ENCODE data around the gene UNC93B1. TPM values are rescaled to one million over a fixed set of nuclear protein-coding genes. Genes with fewer than 3 reads are reported as not detected.

UNC93B1 gene
- total RNA-seq, 1 experiment from 2014 or later, result 71.2 TPM

GRCh38 chr11:68047437-68048290 is 43.8 kb upstream of the UNC93B1 start:
- intact Hi-C loops (cut with micrococcal nuclease; ENCODE audit: unreplicated experiment), result no loop called here
- Mint-ChIP-seq H3K36me3 (ENCODE audit: insufficient read depth, unreplicated experiment) (peaks cover 34% of the 10 kb centered on the region), H3K4me3 (ENCODE audit: low read depth, unreplicated experiment) (no peak overlapping the region), H3K27me3 (ENCODE audit: unreplicated experiment) (no peaks in the 10 kb centered on the region), H3K27ac (ENCODE audit: unreplicated experiment) (no peak overlapping the region), H3K4me1 (ENCODE audit: low read depth, unreplicated experiment) (no peaks in the 10 kb centered on the region), H3K9me3 (ENCODE audit: low read depth, unreplicated experiment) (no peaks in the 10 kb centered on the region)
- no peak for DNase-seq
- CTCF ChIA-PET, result interaction anchor here (0.6 kb wide), 1 partner anchor 514 kb away, joined by 3 read pairs; no protein-coding TSS in a partner anchor
- no TSS peak for BruUV-seq (replicated peaks)
- TF ChIP-seq CTCF (IDR thresholded peaks at IDR 0.05; ENCODE audit: unreplicated experiment), result no peak

- peaks cover 8% of the 10 kb centered on the region for H3K4me1 Mint-ChIP-seq (ENCODE audit: low read depth, unreplicated experiment)
- TF ChIP-seq CTCF (IDR thresholded peaks at IDR 0.05; ENCODE audit: unreplicated experiment), result no peak
- peaks cover 12% of the 10 kb centered on the region for H3K36me3 Mint-ChIP-seq (ENCODE audit: insufficient read depth, unreplicated experiment)
- BruUV-seq (replicated peaks), result no TSS peak
- no peaks in the 10 kb centered on the region for H3K9me3 Mint-ChIP-seq (ENCODE audit: low read depth, unreplicated experiment)
- no peak overlapping the region for H3K4me3 Mint-ChIP-seq (ENCODE audit: low read depth, unreplicated experiment)
- no peak overlapping the region for H3K27ac Mint-ChIP-seq (ENCODE audit: unreplicated experiment)
- intact Hi-C loops (cut with micrococcal nuclease; ENCODE audit: unreplicated experiment), result no loop called here
- no peaks in the 10 kb centered on the region for H3K27me3 Mint-ChIP-seq (ENCODE audit: unreplicated experiment)
- DNase-seq, result no peak
- CTCF ChIA-PET, result no interaction called here
These were observed 41.0 kb upstream of the UNC93B1 start for GRCh38 chr11:68044898-68045351.

GRCh38 chr11:68044145-68044813 is 40.4 kb upstream of the UNC93B1 start:
- BruUV-seq (replicated peaks), result no TSS peak
- H3K36me3 Mint-ChIP-seq (ENCODE audit: insufficient read depth, unreplicated experiment), result peaks cover 8% of the 10 kb centered on the region
- H3K27ac Mint-ChIP-seq (ENCODE audit: unreplicated experiment), result no peak overlapping the region
- no peak for DNase-seq
- no peaks in the 10 kb centered on the region for H3K27me3 Mint-ChIP-seq (ENCODE audit: unreplicated experiment)
- TF ChIP-seq CTCF (IDR thresholded peaks at IDR 0.05; ENCODE audit: unreplicated experiment), result no peak
- H3K9me3 Mint-ChIP-seq (ENCODE audit: low read depth, unreplicated experiment), result no peaks in the 10 kb centered on the region
- peaks cover 10% of the 10 kb centered on the region for H3K4me1 Mint-ChIP-seq (ENCODE audit: low read depth, unreplicated experiment)
- H3K4me3 Mint-ChIP-seq (ENCODE audit: low read depth, unreplicated experiment), result no peak overlapping the region
- intact Hi-C loops (cut with micrococcal nuclease; ENCODE audit: unreplicated experiment), result no loop called here
- CTCF ChIA-PET, result no interaction called here

GRCh38 chr11:68043349-68044144 is 39.6 kb upstream of the UNC93B1 start:
- no peak overlapping the region for H3K27ac Mint-ChIP-seq (ENCODE audit: unreplicated experiment)
- CTCF ChIA-PET, result no interaction called here
- no peaks in the 10 kb centered on the region for H3K9me3 Mint-ChIP-seq (ENCODE audit: low read depth, unreplicated experiment)
- no TSS peak for BruUV-seq (replicated peaks)
- peaks cover 10% of the 10 kb centered on the region for H3K4me1 Mint-ChIP-seq (ENCODE audit: low read depth, unreplicated experiment)
- intact Hi-C loops (cut with micrococcal nuclease; ENCODE audit: unreplicated experiment), result no loop called here
- no peak for TF ChIP-seq CTCF (IDR thresholded peaks at IDR 0.05; ENCODE audit: unreplicated experiment)
- H3K36me3 Mint-ChIP-seq (ENCODE audit: insufficient read depth, unreplicated experiment), result peaks cover 12% of the 10 kb centered on the region
- no peaks in the 10 kb centered on the region for H3K27me3 Mint-ChIP-seq (ENCODE audit: unreplicated experiment)
- no peak for DNase-seq
- H3K4me3 Mint-ChIP-seq (ENCODE audit: low read depth, unreplicated experiment), result no peak overlapping the region

Data from Calu3 (cell line).